Gastrocnemius medialis (tissue), 4 donors: ENCODE data around the gene FBXO48. TPM values are rescaled to one million over a fixed set of nuclear protein-coding genes. Genes with fewer than 3 reads are reported as not detected.

Source experiments
- ATAC-seq, 2 donors: fragments of 150-250 bp; one replicate each; pipeline ENCODE4 v1.9.1; 2016
- DNase-seq, 2 donors: peaks; one replicate each; pipeline ENCODE4 v3.0.0-alpha.2; 2019
- H3K27ac ChIP-seq, 4 donors: fragments of 200-600 bp; sonication (generic); 1 replicate in 1 of 4; 2 replicates in 3 of 4; pipeline ENCODE4 v1.5.1; 2016 to 2018; ENCODE audit warnings: mild to moderate bottlenecking in 2 of 4, moderate library complexity in 1 of 4
- H3K27me3 ChIP-seq, 3 donors: fragments of 200-600 bp; sonication (generic) in 2 of 3; 1 replicate in 1 of 3; 2 replicates in 2 of 3; pipeline versions ENCODE4 v1.5.1 to v1.6.0; 2016 to 2019; ENCODE audit warnings: mild to moderate bottlenecking in 1 of 3, moderate library complexity in 1 of 3
- H3K36me3 ChIP-seq, 2 donors: fragments of 200-600 bp; sonication (generic) in 1 of 2; one replicate each; pipeline ENCODE4 v1.5.1; 2017 to 2018
- H3K4me1 ChIP-seq, 2 donors: fragments of 200-600 bp; sonication (generic) in 1 of 2; one replicate each; pipeline ENCODE4 v1.5.1; 2016 to 2017; ENCODE audit warnings: mild to moderate bottlenecking in 2 of 2
- H3K4me3 ChIP-seq, 4 donors: fragments of 200-600 bp; sonication (generic) in 3 of 4; 1 replicate in 1 of 4; 2 replicates in 3 of 4; pipeline ENCODE4 v1.5.1; 2016 to 2019; ENCODE audit warnings: mild to moderate bottlenecking in 2 of 4
- H3K9me3 ChIP-seq, 3 donors: fragments of 200-600 bp; sonication (generic) in 2 of 3; 1 replicate in 1 of 3; 2 replicates in 2 of 3; pipeline ENCODE4 v1.5.1; 2016 to 2019
- CTCF ChIP-seq, 5 experiments: fragments of 450-650 bp in 3 of 5; fragments of 200-600 bp in 2 of 5; sonication (generic) in 2 of 5; IDR thresholded peaks in 4 of 5; conservative IDR thresholded peaks in 1 of 5; 1 replicate in 4 of 5; 2 replicates in 1 of 5; pipeline ENCODE4 v1.5.1; 2016 to 2019; ENCODE audit warnings: antibody characterized with exemption in 5 of 5, mild to moderate bottlenecking in 3 of 5, moderate library complexity in 3 of 5
- POLR2A ChIP-seq, 2 donors: fragments of 450-650 bp; IDR thresholded peaks; one replicate each; pipeline ENCODE4 v1.6.1; 2017; ENCODE audit warnings: antibody characterized with exemption in 2 of 2, mild to moderate bottlenecking in 2 of 2, moderate library complexity in 2 of 2
- in situ Hi-C, 4 donors: fragments of 200-750 bp; cut with MboI; loops; one replicate each; pipeline versions ENCODE4 v1.15.0 to v1.8.0; 2017; ENCODE audit warnings: low sequenced_read_pairs in 4 of 4
- intact Hi-C: fragments of 100-400 bp; cut with DNase I; formaldehyde crosslinking; loops from one replicate; pipeline ENCODE4 v1.15.1; 2023; ENCODE audit warnings: low total_unique reads
- total RNA-seq, 4 donors: library from RNA; depleted of rRNA; stranded (reverse); fragments of >200 nt; gene quantifications; one replicate each; pipeline versions ENCODE4 v1.1.0 to v1.2.3, GENCODE V29; 2016

The FBXO48 gene
- total RNA-seq, 4 donors from 2014 or later: 1.1 to 1.9 (median 1.5) TPM

GRCh38 chr2:68414876-68415275 lies 52.2 kb downstream of the FBXO48 start:
- no peak for ATAC-seq
- H3K27ac ChIP-seq: no peak overlapping the region

GRCh38 chr2:68414452-68414851 lies 52.6 kb downstream of the FBXO48 start:
- no peak for DNase-seq
- intact Hi-C loops (no loop called here), in situ Hi-C loops (no loop called here)
- Histone ChIP-seq H3K4me1 (no peaks in the 10 kb centered on the region), H3K4me3 (no peak overlapping the region), H3K9me3 (no peaks in the 10 kb centered on the region), H3K36me3 (no peaks in the 10 kb centered on the region), H3K27me3 (no peaks in the 10 kb centered on the region), H3K27ac (no peak overlapping the region)
- ATAC-seq: no peak
- no peak for TF ChIP-seq POLR2A (IDR thresholded peaks at IDR 0.05)
- TF ChIP-seq CTCF (IDR thresholded peaks at IDR 0.05 in 4 of 5, conservative IDR thresholded peaks at IDR 0.05 in 1 of 5): no peak

More at GRCh38 chr2:68414876-68415275, 52.2 kb downstream of the FBXO48 start:
- no peak for DNase-seq
- TF ChIP-seq CTCF (IDR thresholded peaks at IDR 0.05 in 4 of 5, conservative IDR thresholded peaks at IDR 0.05 in 1 of 5): no peak
- no peak for TF ChIP-seq POLR2A (IDR thresholded peaks at IDR 0.05)
- Histone ChIP-seq H3K36me3 (no peaks in the 10 kb centered on the region), H3K27me3 (no peaks in the 10 kb centered on the region), H3K4me3 (no peak overlapping the region), H3K9me3 (no peaks in the 10 kb centered on the region), H3K4me1 (no peaks in the 10 kb centered on the region)
- intact Hi-C loops: no loop called here
- in situ Hi-C loops: no loop called here

GRCh38 chr2:68413466-68413865 lies 53.6 kb downstream of the FBXO48 start:
- H3K4me3 ChIP-seq: no peak overlapping the region
- no peaks in the 10 kb centered on the region for H3K27me3 ChIP-seq
- H3K27ac ChIP-seq: no peak overlapping the region
- in situ Hi-C loops (no loop called here), intact Hi-C loops (no loop called here)
- no peaks in the 10 kb centered on the region for H3K4me1 ChIP-seq
- no peaks in the 10 kb centered on the region for H3K9me3 ChIP-seq
- ATAC-seq: no peak
- H3K36me3 ChIP-seq: no peaks in the 10 kb centered on the region
- TF ChIP-seq POLR2A (IDR thresholded peaks at IDR 0.05) (no peak), CTCF (IDR thresholded peaks at IDR 0.05 in 4 of 5, conservative IDR thresholded peaks at IDR 0.05 in 1 of 5) (no peak)
- no peak for DNase-seq

- DNase-seq (no peak), ATAC-seq (no peak)
- Histone ChIP-seq H3K4me1 (no peaks in the 10 kb centered on the region), H3K4me3 (no peak overlapping the region), H3K36me3 (no peaks in the 10 kb centered on the region), H3K27me3 (no peaks in the 10 kb centered on the region), H3K27ac (no peak overlapping the region), H3K9me3 (no peaks in the 10 kb centered on the region)
- intact Hi-C loops (no loop called here), in situ Hi-C loops (no loop called here)
- no peak for TF ChIP-seq POLR2A (IDR thresholded peaks at IDR 0.05)
- TF ChIP-seq CTCF (IDR thresholded peaks at IDR 0.05 in 4 of 5, conservative IDR thresholded peaks at IDR 0.05 in 1 of 5): no peak
Observed at GRCh38 chr2:68412127-68412819, 54.8 kb downstream of the FBXO48 start.
